GM12878 (cell line): Measurements from ENCODE around the gene CD244. TPM values are rescaled to one million over a fixed set of nuclear protein-coding genes. Genes with fewer than 3 reads are reported as not detected.

Experiments used
- ATAC-seq: fragments of 200-7000 bp; cut with Tn5 transposase; 3 replicates; pipeline ENCODE4 v1.9.1; 2020; ENCODE audit warnings: mild to moderate bottlenecking, moderate library complexity
- BruUV-seq: library from RNA; stranded (reverse); fragments of 400-500 nt; replicated peaks from 2 replicates; lab custom pipeline; 2021; lab: Mats Ljungman, UMichigan
- CTCF ChIA-PET: fragments of 300-600 bp; sonication (Branson Sonifier 250); formaldehyde crosslinking; extraction: SDS; loops from one replicate; lab custom pipeline; 2021; ENCODE audit warnings: inconsistent platforms; lab: Yijun Ruan, JAX
- POLR2A ChIA-PET: fragments of 350-600 bp; formaldehyde crosslinking; extraction: SDS; loops from one replicate; lab custom pipeline; 2021; ENCODE audit warnings: inconsistent platforms; lab: Charles Lee
- RAD21 ChIA-PET: fragments of 300-600 bp; sonication (Branson Sonifier 250); formaldehyde crosslinking; loops from one replicate; lab custom pipeline; 2023; ENCODE audit warnings: antibody characterized with exemption; ENCODE audit not compliant: unreplicated experiment; lab: Charles Lee
- SMC1A ChIA-PET: fragments of 300-600 bp; sonication (Branson Sonifier 250); formaldehyde crosslinking; loops from one replicate; lab custom pipeline; 2023; ENCODE audit not compliant: unreplicated experiment, uncharacterized antibody; lab: Charles Lee
- DNase-seq: peaks from one replicate; pipeline ENCODE4 v3.0.0-alpha.2; 2011; ENCODE audit warnings: low read depth, low spot score
- FAIRE-seq: peaks from 3 replicates; lab custom pipeline; 2011; peaks lifted over from hg19 to GRCh38; lab: Jason Lieb, UNC
- H2AFZ ChIP-seq: 2 replicates; pipeline ENCODE4 v1.6.0; 2011; ENCODE audit warnings: low read depth, low read length, control low read depth; ENCODE audit not compliant: control insufficient read depth
- H3K27ac ChIP-seq: 2 replicates; pipeline ENCODE4 v1.5.1; 2011; ENCODE audit warnings: control low read depth; ENCODE audit not compliant: control insufficient read depth, insufficient read depth
- H3K27me3 ChIP-seq, 2 experiments: replicated peaks in 1 of 2; 2 replicates each; pipeline versions ENCODE4 v1.6.0 to v1.6.1; 2011; ENCODE audit warnings: low read length in 1 of 2; ENCODE audit not compliant: control insufficient read depth in 2 of 2, insufficient read depth in 2 of 2
- H3K36me3 ChIP-seq, 2 experiments: 2 replicates each; pipeline ENCODE4 v1.5.1; 2011; ENCODE audit warnings: low read length in 1 of 2; ENCODE audit not compliant: control insufficient read depth in 2 of 2, insufficient read depth in 2 of 2
- H3K4me1 ChIP-seq: 2 replicates; pipeline ENCODE4 v1.6.1; 2011; ENCODE audit warnings: mild to moderate bottlenecking, low read length, moderate library complexity, mixed read lengths; ENCODE audit not compliant: control insufficient read depth, insufficient read depth
- H3K4me2 ChIP-seq: 2 replicates; pipeline ENCODE4 v1.6.0; 2011; ENCODE audit warnings: control low read depth; ENCODE audit not compliant: control insufficient read depth, insufficient read depth
- H3K4me3 ChIP-seq: fragments of 200-600 bp; sonication (generic); 2 replicates; pipeline ENCODE4 v1.5.1; 2016
- H3K79me2 ChIP-seq: 2 replicates; pipeline ENCODE4 v1.6.0; 2011; ENCODE audit warnings: low read length; ENCODE audit not compliant: control insufficient read depth, insufficient read depth
- H3K9ac ChIP-seq: 2 replicates; pipeline ENCODE4 v1.8.0; 2011; ENCODE audit warnings: low read length, control low read depth, mixed read lengths; ENCODE audit not compliant: control insufficient read depth, insufficient read depth
- H3K9me3 ChIP-seq: replicated peaks from 3 replicates; pipeline ENCODE4 v1.5.1; 2011; ENCODE audit warnings: mild to moderate bottlenecking, low read length; ENCODE audit not compliant: control insufficient read depth, insufficient read depth
- H4K20me1 ChIP-seq: 2 replicates; pipeline ENCODE4 v1.6.0; 2011; ENCODE audit not compliant: control insufficient read depth, insufficient read depth
- BRCA1 ChIP-seq: IDR thresholded peaks from 2 replicates; pipeline ENCODE4 v1.6.1; 2011; ENCODE audit warnings: low read depth, low read length, improper control_type of control experiment
- JUND ChIP-seq: IDR thresholded peaks from 2 replicates; pipeline ENCODE4 v1.6.1; 2012; ENCODE audit warnings: low read depth, mild to moderate bottlenecking, low read length, improper control_type of control experiment, moderate library complexity
- PML ChIP-seq: IDR thresholded peaks from 2 replicates; pipeline ENCODE4 v1.6.1; 2012; ENCODE audit warnings: low read length, inconsistent platforms
- RCOR1 ChIP-seq: conservative IDR thresholded peaks from 2 replicates; pipeline ENCODE4 v1.6.1; 2012; ENCODE audit warnings: low read depth, low read length, improper control_type of control experiment
- SP1 ChIP-seq: IDR thresholded peaks from one replicate; pipeline ENCODE4 v1.6.1; 2011; ENCODE audit warnings: low read depth, low read length
- SUPT20H ChIP-seq: IDR thresholded peaks from 2 replicates; pipeline ENCODE4 v1.6.1; 2011; ENCODE audit warnings: low read depth, mild to moderate bottlenecking, low read length, moderate library complexity, borderline replicate concordance; ENCODE audit not compliant: control insufficient read depth
- WRNIP1 ChIP-seq: IDR thresholded peaks from 2 replicates; pipeline ENCODE4 v1.6.1; 2011; ENCODE audit warnings: low read depth, low read length, improper control_type of control experiment, borderline replicate concordance
- WGBS: methylation state at CpG from one replicate; pipeline ENCODE4 v1.1.6; 2016; ENCODE audit warnings: low lambda C conversion rate; ENCODE audit not compliant: insufficient replicate concordance, insufficient coverage; ENCODE audit errors: missing lambda C conversion rate; 5-methylcytosine and 5-hydroxymethylcytosine counted together
- in situ Hi-C: fragments of 300-500 bp; cut with MboI; formaldehyde crosslinking; loops from 9 replicates; pipeline ENCODE4 v1.14.3; 2018; ENCODE audit warnings: mixed read lengths
- intact Hi-C: fragments of 100-400 bp; cut with micrococcal nuclease; formaldehyde crosslinking; loops from one replicate; pipeline ENCODE4 v1.14.2; 2022; ENCODE audit not compliant: unreplicated experiment
- polyA plus RNA-seq, 11 experiments: library from polyadenylated mRNA; depleted of rRNA in 4 of 11; unstranded in 6 of 11; stranded (reverse) in 5 of 11; fragments of >200 nt; fragmentation: Nextera tagmentation in 4 of 11; fragmentation: Illumina TruSeq in 1 of 11; extraction: Ambion mirVana in 4 of 11; extraction: Trizol in 1 of 11; gene quantifications; 1 replicate in 1 of 11; 2 replicates in 10 of 11; pipeline versions ENCODE4 v1.2.1 to v1.2.3, GENCODE V29; 2011 to 2016; ENCODE audit warnings: inconsistent platforms in 2 of 11, missing spikeins in 2 of 11, low read depth in 1 of 11
- total RNA-seq, 4 experiments: library from RNA; depleted of rRNA in 3 of 4; stranded (reverse); fragments of >200 nt in 3 of 4; fragmentation: Illumina TruSeq in 1 of 4; extraction: Trizol in 1 of 4; gene quantifications; 2 replicates each; pipeline versions ENCODE4 v1.2.1 to v1.2.3, GENCODE V29; 2013 to 2021
- TF ChIP-seq, protein P1 (sequence below): fragments of 450-650 bp; IDR thresholded peaks from 2 replicates; pipeline ENCODE4 v1.6.1; 2017; ENCODE audit warnings: antibody characterized with exemption, mild to moderate bottlenecking, moderate library complexity
- TF ChIP-seq, protein P2 (sequence below): IDR thresholded peaks from 2 replicates; pipeline ENCODE4 v1.6.1; 2011; ENCODE audit warnings: low read depth, mild to moderate bottlenecking, low read length, moderate library complexity, borderline replicate concordance; ENCODE audit errors: extremely low read depth
- TF ChIP-seq, protein P3 (sequence below): fragments of 450-650 bp; IDR thresholded peaks from 2 replicates; pipeline ENCODE4 v1.6.1; 2018; ENCODE audit warnings: mild to moderate bottlenecking, low read depth, moderate library complexity; ENCODE audit not compliant: partially characterized antibody
- TF ChIP-seq, protein P4 (sequence below): IDR thresholded peaks from 2 replicates; pipeline ENCODE4 v1.6.1; 2012; ENCODE audit warnings: mild to moderate bottlenecking, low read depth, low read length
- TF ChIP-seq, protein P5 (sequence below): IDR thresholded peaks from 2 replicates; pipeline ENCODE4 v1.6.1; 2012; ENCODE audit warnings: low read depth, low read length, improper control_type of control experiment

Gene CD244
- total and polyA plus RNA-seq, 10 of the 15 experiments (the other 5 are each of a cell fraction or from before 2014, with no cell fraction given): 0.24 to 13.6 (median 0.73) TPM

DNA sequence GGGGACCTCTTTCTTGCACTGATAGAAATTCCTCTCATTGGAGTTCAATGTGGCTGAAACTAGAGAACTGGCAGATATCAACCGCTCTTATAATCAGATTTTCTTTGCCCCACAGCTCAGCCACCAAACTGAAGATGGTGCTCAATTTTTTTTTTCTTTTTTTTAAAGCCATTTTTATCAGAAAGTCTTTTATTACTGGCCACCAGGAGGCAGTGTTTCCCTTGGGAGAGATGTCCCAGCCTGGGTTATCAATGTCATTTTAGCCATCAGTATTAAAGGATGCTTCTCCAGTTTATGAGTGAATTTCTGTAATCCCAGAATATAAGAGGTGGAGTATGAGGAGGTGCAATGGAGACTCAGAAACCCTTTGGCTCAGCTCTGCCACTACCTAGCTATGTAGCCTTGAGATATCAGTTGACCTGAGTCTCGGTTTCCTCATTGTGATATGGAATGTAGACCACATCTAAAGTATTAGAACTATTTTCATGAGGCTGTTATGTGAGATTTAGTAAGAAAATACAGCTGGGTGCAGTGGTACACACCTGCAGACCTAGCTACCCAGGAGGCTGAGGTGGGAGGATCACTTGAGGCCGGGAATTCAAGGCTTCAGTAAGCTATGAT is 27.6 kb downstream of the CD244 start:
- CTCF ChIA-PET: interaction anchor here (0.6 to 8.2 kb wide), 50 partner anchors 9 to 304 kb away, joined by 3 to 349 read pairs (median 5); partner anchors contain the start of genes CD244, F11R, ITLN1 and ITLN2
- ATAC-seq (no peak), DNase-seq (no peak), FAIRE-seq (peak; percentile 64)
- Histone ChIP-seq H3K4me2 (no peak overlapping the region), H3K36me3 (no peaks in the 10 kb centered on the region), H3K9ac (no peak overlapping the region), H3K4me3 (no peak overlapping the region), H2AFZ (no peak overlapping the region), H4K20me1 (no peaks in the 10 kb centered on the region), H3K27me3 (no peaks in the 10 kb centered on the region), H3K79me2 (no peaks in the 10 kb centered on the region), H3K27ac (no peak overlapping the region), H3K9me3 (no peaks in the 10 kb centered on the region), H3K4me1 (peaks cover 28% of the 10 kb centered on the region)
- 67% methylated on average over 3 of the region's 3 CpGs for WGBS
- BruUV-seq: no TSS peak
- POLR2A ChIA-PET: interaction anchor here (1.8 to 2.1 kb wide), 2 partner anchors 59 to 119 kb away, joined by 4 to 7 read pairs; partner anchors contain the start of gene ITLN2
- in situ Hi-C loops (loop anchor here (5.0 kb wide), 3 partner anchors 58 to 117 kb away; partner anchors contain the start of gene ITLN2), intact Hi-C loops (loop anchor here (1.0 kb wide), 3 partner anchors 42 to 155 kb away; no protein-coding TSS in a partner anchor)
- SMC1A ChIA-PET: interaction anchor here (0.6 to 13.0 kb wide), 35 partner anchors 11 to 331 kb away, joined by 3 to 229 read pairs (median 7); partner anchors contain the start of genes CD244, ITLN1, ITLN2 and LY9
- RAD21 ChIA-PET: interaction anchor here (0.7 to 10.9 kb wide), 22 partner anchors 12 to 262 kb away, joined by 3 to 193 read pairs (median 4); partner anchors contain the start of genes CD244 and ITLN2
- TF ChIP-seq, protein P1, sequence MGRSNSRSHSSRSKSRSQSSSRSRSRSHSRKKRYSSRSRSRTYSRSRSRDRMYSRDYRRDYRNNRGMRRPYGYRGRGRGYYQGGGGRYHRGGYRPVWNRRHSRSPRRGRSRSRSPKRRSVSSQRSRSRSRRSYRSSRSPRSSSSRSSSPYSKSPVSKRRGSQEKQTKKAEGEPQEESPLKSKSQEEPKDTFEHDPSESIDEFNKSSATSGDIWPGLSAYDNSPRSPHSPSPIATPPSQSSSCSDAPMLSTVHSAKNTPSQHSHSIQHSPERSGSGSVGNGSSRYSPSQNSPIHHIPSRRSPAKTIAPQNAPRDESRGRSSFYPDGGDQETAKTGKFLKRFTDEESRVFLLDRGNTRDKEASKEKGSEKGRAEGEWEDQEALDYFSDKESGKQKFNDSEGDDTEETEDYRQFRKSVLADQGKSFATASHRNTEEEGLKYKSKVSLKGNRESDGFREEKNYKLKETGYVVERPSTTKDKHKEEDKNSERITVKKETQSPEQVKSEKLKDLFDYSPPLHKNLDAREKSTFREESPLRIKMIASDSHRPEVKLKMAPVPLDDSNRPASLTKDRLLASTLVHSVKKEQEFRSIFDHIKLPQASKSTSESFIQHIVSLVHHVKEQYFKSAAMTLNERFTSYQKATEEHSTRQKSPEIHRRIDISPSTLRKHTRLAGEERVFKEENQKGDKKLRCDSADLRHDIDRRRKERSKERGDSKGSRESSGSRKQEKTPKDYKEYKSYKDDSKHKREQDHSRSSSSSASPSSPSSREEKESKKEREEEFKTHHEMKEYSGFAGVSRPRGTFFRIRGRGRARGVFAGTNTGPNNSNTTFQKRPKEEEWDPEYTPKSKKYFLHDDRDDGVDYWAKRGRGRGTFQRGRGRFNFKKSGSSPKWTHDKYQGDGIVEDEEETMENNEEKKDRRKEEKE: no peak
- TF ChIP-seq RCOR1 (no peak), SUPT20H (no peak), JUND (no peak), BRCA1 (no peak), SP1 (no peak), WRNIP1 (no peak), PML (no peak)
- TF ChIP-seq, protein P2, sequence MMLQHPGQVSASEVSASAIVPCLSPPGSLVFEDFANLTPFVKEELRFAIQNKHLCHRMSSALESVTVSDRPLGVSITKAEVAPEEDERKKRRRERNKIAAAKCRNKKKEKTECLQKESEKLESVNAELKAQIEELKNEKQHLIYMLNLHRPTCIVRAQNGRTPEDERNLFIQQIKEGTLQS: no peak
- TF ChIP-seq, protein P3, sequence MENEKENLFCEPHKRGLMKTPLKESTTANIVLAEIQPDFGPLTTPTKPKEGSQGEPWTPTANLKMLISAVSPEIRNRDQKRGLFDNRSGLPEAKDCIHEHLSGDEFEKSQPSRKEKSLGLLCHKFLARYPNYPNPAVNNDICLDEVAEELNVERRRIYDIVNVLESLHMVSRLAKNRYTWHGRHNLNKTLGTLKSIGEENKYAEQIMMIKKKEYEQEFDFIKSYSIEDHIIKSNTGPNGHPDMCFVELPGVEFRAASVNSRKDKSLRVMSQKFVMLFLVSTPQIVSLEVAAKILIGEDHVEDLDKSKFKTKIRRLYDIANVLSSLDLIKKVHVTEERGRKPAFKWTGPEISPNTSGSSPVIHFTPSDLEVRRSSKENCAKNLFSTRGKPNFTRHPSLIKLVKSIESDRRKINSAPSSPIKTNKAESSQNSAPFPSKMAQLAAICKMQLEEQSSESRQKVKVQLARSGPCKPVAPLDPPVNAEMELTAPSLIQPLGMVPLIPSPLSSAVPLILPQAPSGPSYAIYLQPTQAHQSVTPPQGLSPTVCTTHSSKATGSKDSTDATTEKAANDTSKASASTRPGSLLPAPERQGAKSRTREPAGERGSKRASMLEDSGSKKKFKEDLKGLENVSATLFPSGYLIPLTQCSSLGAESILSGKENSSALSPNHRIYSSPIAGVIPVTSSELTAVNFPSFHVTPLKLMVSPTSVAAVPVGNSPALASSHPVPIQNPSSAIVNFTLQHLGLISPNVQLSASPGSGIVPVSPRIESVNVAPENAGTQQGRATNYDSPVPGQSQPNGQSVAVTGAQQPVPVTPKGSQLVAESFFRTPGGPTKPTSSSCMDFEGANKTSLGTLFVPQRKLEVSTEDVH: no peak
- TF ChIP-seq, protein P4, sequence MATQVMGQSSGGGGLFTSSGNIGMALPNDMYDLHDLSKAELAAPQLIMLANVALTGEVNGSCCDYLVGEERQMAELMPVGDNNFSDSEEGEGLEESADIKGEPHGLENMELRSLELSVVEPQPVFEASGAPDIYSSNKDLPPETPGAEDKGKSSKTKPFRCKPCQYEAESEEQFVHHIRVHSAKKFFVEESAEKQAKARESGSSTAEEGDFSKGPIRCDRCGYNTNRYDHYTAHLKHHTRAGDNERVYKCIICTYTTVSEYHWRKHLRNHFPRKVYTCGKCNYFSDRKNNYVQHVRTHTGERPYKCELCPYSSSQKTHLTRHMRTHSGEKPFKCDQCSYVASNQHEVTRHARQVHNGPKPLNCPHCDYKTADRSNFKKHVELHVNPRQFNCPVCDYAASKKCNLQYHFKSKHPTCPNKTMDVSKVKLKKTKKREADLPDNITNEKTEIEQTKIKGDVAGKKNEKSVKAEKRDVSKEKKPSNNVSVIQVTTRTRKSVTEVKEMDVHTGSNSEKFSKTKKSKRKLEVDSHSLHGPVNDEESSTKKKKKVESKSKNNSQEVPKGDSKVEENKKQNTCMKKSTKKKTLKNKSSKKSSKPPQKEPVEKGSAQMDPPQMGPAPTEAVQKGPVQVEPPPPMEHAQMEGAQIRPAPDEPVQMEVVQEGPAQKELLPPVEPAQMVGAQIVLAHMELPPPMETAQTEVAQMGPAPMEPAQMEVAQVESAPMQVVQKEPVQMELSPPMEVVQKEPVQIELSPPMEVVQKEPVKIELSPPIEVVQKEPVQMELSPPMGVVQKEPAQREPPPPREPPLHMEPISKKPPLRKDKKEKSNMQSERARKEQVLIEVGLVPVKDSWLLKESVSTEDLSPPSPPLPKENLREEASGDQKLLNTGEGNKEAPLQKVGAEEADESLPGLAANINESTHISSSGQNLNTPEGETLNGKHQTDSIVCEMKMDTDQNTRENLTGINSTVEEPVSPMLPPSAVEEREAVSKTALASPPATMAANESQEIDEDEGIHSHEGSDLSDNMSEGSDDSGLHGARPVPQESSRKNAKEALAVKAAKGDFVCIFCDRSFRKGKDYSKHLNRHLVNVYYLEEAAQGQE: no peak
- TF ChIP-seq, protein P5, sequence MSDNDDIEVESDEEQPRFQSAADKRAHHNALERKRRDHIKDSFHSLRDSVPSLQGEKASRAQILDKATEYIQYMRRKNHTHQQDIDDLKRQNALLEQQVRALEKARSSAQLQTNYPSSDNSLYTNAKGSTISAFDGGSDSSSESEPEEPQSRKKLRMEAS: no peak
